ENCODE measurements around the gene CEP104.

The CEP104 gene

DNA sequence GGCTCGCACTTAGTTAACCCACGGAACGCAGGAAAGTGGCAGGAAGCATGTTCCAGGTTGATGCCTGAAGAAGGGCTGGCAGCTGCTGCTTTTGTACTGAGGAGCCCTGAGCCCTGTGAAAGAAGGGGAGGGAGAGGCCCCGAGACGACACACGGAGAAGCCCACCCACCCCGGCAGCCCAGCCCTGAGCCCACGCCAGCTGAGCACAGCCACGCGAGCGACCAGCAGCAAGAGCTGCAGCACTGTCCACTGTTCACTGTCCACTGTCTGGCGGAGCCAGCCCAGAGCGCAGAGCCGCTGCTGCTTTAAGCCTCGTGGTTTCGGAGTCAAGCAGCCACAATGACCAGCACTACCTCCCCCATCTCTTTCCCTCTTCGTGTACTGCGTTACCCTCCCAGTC lies 66.1 kb downstream of the CEP104 start:
- DNase-seq = no peak

DNA sequence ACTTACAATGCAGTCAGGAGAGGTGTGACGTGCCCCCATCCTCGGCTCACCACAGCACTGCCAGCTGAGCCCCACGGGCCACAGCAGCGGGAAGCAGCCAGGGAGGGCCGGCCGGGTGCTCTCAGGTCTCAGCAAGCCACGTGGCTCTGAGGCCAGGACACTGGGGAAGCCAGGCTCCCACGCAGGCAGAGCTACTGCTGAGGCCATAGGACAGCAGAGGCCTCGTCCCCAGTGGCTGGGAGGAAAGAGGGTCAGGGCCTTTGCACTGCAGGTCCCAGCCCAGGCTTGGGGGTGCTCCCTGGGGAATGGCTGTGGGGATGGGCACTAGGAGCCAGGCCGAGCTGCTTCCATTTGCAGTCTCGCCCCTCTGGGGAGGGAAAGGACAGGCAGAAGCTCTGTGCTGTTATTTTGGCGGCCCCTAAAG lies 66.5 kb downstream of the CEP104 start:
- DNase-seq = no peak

DNA sequence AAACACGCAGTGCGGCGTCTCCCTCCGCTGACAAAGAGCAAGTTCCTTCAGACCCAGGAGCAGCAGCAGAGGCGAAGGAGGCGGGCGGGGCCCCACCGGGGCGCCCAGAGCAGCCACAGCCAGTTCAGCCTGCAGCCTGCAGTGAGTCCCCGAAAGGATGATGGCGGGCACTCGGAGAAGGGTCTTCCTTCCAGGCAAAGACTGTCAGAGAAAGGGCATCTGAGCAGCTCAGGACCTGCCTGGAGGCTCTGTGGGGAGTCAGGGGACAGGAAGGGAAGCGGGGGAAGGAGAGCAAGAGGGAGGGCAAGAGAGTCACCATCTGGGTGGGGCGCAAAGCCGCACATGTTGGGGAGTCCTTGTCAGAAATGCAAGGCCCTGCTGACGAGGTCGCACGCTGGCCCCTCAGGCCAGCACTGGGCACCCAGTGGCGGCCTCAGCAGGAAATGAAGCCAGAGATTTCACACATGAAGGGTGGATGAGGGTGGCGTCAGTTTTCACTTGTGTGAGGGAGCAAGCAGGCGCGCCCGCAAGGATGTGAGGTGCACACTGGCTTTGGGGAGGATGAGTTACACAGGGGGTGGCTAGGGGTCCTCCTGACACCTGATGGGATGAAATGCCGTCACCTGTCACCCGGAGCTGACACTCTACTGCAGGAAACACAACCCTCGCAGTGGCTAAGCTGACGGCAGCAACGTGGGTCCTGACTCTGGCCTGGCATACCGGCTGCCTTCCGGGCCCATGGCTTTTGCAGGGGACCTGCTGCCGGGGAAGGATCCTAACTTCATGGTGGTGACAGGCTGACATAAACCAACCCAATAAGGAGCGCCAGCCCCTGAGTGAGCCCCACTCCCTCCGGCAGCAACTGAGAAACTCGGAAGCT lies 67.3 kb downstream of the CEP104 start:
- no peak for DNase-seq

DNA sequence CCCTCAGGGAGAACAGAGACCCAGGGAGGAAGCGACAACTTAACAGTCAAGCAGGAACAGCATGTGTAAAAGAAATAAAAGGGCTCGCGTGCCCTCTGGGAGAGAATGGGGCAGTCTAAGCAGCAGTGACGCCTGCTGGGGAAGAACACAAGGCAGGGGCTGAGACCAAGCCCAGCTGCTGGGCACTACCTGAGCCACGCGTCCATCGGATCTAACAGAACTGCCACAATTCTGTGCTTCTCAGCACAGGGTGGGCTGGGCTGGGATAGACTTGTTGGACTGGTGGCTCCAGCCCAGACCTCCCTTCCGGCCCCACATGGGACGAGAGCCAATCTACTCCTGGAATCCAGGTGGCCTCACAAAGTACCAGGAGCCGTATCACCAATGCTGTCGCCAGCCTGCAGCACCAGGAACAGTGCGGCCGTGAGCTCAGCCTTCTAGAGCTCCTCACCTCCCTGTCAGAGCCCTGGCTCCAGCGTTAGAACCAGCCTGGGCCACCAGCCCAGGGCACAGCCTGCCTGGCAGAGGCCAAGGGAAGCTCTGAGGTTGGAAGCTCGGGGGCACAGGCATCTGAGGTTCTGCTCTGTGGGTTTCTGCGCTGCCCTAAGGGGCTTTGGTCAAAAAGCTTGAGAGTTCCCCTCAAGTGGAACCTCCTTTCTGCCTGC lies 68.1 kb downstream of the CEP104 start:
- DNase-seq = no peak

DNA sequence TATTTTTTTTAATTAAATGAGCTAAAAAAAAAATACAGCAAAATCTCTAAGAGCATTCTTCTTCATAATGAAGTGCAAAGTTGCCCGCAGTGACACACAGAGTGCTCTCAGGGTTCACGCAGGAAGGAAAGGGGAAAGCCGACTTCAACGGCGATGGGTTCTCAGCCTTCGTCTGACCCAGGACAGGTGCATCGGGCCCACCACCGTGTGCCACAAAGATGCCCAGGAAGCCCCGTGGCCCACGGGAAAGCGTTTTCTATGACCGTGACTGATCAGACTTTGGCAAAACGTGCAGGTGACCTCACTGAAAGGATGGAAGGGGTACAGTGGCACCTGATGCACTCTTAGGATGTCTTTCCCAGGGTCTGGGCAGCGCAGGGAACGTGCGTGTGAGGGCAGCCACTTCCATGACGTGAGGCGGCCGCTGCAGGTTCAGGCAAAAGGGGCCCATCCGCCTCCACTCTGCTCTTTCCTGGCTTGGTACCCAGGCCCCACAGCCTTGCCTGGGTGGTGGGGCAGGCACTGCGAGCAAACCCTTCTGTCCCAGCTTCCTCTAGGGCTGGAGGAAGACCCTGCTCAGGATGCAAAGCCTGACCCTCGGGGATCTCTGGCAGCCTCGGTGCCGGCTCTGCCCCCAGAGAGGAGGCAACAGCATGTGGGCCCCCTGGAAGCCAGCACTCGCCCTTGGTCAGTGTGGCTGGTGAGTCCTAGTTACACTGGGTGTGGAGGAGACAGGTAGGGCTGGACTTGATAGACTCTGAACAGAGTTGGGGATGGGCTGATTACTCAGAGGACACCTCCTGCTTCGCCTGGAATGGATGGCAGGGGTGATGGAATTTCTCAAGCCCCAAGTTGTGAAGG lies 69.0 kb downstream of the CEP104 start:
- no peak for DNase-seq

DNA sequence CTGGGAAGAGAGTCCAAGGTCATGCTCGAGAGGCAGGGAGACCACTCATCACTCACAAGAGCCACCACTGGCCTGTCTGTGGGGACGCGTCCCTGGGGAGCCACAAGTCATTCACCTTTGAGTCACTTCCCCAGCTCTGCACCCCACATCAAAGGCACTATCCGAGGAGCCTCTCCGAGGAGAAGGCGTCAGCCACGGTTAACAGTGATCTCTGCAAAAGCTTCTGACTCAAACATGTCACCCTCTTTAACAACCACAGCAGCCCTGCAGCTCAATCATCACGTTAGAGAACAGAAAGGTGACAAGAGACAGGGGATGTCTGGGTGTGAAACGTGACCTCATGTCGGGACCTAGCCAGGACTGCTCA lies 69.7 kb downstream of the CEP104 start:
- DNase-seq = no peak

DNA sequence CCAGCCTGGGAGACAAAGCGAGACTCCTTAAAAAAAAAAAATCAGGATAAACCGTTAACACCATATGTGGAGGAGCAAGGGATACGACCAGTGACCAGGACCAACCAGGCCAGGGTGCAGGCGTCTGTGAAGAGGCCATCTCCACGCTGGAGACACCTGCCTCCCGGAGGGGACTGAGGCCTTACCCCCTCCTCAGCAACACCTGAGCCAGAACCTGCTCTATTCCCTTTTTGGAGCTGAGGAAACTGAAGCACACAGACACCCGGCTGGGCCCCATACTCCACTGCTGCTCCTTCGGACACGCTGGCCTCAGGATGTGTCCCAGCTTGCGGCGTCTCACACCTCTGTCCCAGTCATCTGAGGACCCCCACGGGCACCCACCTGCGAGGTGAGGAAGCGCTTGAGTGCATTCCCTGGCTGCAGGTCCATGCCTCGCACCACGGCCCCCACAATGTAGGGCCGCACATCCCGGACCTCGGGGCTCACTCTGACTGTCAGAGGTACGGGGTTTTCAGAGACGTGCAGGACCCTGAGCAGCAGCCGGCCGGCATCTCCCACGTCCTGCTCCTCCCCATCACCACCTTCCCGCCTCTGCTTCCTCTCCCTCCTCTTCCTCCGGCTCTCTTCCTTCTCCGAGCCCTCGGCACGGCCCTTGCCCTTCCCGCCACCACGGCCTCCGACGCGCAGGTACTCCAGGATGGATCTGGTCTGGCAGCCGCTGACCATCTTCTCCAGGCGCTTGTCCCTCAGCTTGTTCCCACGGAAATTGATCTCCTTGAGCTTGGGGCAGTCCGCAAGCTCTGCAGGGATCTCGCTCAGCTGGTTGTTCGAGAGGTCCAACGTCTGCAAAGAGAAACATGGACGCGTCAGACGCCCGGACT lies 70.3 kb downstream of the CEP104 start:
- DNase-seq = no peak

DNA sequence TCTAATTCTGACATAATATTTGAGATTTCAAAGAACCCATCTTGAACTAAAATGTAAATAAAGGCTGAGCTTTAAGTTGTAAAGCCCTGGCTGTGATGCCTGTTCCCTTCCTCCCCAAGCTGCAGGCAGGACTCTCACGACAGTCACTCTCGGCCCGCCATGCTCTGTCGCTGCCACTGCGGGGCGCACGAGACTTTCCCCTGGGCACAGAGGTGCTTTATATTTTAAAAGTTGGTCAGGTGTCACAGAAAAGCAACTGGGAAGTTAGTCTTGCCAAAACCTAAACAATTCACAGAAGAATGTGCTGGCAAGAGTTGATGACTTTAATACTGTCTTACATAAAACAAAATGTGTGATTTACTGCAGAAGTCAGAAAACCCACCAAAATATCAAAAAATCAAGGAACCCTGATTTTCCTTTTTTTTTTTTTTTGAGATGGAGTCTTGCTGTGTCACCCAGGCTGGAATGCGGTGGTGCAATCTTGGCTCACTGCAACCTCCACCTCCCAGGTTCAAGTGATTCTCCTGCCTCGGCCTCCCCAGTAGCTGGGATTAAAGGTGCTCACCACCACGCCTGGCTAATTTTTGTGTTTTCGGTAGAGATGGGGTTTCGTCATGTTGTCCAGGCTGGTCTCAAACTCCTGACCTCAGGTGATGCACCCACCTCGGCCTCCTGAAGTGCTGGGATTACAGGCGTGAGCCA lies 71.4 kb downstream of the CEP104 start:
- no peak for DNase-seq

DNA sequence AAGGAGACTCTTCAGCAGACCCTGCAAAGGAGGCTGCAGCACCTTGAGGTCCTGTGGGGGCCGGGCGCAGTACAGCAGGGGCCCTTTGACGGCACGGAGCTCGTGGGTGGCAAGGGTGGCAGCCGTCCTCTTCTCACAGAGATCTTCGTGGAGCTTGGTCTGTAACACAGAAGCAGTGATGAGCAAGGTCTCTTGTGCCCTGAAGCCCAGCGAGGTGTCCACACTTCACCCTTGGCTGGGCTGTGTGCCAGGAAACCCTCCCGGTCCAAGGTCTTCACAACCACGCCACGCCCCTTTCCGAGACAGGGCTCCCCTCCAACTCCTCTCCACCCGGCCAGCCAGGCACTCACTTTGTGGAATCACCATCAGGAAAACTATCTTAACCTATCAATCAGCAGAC lies 72.0 kb downstream of the CEP104 start:
- no peak for DNase-seq

DNA sequence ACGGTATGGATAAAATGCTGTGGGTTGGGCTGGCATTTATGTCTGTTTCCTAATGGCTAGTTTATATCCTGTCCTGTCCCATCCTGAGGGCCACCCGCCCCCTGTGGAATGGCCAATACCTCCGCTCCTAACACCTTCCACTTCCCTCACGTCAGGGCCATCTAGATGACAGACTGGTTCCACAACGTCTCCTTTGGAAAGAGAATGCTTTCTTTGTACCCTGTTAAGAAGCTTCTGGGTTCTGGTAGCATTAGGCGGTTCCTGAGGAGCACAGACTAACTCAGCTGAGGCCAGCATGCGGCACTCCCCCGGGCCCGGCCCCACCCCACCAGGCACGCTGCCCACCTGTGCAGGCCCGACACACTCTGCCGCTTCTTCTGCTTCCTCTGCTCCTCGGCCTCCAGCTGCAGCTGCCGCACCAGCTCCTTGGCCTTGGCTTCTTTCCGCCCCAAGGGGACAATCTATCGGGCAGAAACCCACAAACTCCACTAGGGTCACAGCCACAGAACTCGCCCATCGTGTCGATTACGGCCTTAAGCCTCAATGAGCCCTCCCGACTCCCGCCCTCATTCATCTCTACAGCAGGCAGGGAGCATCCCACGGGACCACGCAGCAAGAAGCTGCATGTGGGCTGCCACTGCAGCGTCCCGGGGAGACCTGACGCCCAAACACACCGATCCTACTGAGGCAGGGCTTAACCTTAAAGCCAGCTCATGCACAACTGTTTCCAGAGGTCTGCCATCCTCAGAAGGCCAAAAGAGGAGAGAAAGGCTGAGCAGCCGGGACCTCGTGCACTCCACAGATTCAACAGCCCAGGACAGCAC lies 73.1 kb downstream of the CEP104 start:
- no peak for DNase-seq

DNA sequence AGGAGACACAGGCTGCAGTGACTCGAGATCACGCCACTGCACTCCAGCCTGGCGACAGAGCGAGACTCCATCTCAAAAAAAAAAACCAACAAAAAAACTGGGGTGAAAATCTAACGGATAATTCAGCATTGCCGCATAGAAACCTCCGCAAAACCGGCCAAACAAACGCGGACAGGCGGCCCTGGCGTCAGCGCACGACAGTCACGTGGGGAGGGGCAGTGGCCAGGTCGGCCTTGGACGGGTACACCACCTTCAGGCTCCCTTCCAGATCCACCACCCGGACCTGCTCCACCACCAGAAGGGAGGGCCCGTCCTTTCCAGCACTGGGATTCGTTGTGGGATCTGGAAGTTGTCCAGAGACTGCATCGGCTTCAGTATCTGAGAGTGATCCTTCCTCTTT lies 76.1 kb downstream of the CEP104 start:
- DNase-seq = no peak

DNA sequence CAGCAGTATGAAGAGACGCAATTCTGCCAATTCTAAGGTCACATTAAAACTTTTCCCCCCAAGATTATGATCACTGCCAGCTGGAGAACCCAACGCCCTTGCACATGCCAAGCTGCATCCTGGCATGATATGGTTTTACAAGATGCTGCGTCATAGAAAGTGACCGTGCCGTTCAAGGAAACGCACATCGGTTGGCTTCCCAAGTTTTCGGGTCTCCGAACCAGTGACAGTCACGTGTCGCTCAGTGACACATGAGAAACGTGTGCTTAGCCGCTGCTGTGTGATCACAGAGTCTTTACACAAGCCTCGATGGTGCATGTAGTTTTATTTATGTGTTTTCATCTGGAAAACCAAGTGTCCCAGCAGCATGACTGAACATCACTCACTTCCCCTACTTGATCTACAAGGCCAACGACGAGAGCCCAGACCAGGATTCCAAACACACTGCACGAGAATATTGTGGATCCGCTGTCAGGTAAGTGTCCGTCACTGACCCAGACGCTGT lies 77.0 kb downstream of the CEP104 start:
- DNase-seq = no peak

DNA sequence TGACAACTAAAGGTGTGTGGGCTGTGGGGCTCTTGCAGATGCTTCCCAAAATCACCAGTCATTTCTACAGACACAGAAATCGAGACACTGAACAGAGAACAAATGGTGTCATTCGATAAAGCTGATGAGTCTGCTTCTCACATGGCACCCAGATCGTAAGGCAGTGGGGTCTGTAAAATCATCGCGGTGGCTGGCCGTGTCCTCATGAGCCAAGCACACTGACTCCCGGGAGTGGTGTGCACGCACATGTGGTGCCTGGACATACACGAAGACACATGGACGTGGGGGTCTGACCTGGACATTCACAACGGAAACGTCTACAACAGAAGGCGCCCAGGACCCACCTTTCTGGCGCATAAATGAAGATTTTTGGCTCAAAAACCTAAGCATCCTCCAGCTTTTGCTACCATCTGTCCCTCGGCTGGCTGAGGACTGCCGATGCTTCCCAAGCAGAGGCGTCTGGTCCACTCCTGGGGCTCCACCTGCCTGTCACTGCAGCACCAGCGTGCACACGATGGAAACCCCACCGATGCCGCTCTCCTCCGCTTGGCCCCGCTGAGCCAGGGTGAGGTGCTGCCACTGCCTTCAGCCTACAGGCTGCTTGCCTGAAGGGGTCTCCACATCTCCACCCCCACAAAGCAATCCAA lies 77.6 kb downstream of the CEP104 start:
- no peak for DNase-seq

DNA sequence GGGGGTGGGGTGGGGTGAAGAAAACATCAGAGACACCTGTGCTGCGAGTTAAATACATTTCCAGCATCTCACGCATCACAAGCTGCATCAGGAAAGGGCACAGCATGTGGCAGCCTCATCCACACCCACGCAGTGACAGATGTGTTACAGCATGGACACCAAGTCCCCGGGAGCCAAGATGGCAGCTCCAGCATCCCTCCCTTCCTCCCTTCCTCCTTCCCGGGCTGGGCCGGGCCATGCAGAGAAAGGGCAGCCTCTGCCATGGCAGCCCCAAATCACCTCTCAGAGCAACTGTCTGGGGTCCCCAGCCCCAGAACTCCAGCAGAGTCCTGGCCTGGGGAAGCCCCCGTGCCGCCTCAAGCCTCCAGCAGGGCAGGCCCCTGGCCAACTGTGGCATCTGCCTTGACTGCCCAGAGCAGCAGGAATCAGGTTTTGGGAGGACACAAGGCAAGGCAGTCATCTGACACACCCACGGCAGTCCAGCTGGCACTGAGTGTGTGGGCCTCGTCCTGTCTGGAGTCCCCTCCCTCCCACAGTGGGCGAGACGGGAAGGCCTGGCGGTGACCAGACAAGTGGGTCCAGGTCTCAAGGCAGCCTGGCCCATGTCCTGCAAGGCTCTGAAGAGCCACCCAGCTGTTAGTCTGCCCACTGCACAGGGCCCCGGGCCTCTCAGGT lies 78.3 kb downstream of the CEP104 start:
- DNase-seq = no peak

DNA sequence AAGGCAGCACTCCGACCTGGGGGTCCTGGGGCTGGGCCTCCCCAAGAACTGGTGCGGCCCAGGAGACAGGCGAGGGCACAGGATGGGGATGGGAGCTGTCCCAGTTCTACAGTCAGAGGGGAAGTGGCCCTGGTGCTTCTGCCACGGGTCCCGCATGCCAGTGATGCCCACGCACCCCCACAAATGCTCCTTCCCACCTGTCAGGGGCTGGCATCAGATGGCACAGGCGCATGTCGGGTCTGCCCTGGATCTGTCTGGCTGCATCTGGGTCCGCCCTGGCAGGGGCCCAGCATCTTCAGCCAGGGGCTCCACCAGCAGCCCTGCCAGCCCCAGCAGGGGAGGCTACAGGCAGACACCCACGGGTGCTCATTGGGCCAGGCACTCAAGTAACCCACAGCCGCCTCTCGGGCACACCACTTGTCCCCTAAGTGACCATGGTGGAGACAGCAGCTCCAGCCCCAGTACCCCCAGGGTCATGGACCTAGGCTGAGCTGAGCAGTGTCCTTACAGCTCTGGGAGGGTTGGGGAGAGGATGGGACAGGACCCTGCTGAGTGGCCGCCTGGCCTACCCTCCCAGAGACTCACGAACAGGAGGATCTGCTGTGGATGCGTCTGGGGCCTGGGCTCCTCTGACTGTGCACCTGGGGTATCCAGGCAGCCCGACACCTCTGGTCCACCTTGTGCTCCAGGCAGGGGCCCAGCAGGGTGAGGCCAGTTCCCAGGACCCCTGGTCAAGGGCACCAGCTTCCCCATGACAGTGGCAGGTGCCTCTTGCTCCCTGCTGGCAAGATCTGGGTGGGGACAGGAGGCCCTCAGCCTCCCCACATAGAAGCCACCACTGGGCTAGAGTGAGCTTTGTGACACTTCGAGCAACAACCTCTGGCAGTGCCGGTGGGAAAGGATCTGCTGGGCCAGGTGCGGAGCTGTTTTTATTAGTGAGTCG lies 79.1 kb downstream of the CEP104 start:
- DNase-seq = no peak

DNA sequence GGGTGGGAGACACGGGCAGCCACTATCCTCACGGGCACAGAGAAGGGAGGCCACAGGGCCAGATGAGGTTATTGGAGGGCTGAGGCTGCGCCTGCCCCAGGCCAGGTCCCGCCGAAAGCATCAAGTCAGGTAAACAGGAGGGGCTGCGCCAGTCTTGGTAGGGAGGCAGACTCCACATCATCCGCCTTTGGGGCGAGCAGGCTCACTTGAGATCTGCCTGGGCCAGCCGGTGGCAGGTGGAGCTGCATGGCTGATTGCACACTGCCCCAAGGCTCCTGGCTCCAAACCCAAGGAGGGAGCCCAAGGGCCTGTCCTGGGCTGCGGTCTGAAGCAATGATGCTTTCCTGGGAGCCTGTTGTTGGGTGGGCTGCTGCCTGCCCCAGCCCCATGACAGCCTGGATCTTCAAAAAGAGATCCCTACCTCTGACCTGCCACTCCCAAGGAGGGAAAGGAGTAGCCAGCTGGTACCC lies 79.9 kb downstream of the CEP104 start:
- DNase-seq = no peak

DNA sequence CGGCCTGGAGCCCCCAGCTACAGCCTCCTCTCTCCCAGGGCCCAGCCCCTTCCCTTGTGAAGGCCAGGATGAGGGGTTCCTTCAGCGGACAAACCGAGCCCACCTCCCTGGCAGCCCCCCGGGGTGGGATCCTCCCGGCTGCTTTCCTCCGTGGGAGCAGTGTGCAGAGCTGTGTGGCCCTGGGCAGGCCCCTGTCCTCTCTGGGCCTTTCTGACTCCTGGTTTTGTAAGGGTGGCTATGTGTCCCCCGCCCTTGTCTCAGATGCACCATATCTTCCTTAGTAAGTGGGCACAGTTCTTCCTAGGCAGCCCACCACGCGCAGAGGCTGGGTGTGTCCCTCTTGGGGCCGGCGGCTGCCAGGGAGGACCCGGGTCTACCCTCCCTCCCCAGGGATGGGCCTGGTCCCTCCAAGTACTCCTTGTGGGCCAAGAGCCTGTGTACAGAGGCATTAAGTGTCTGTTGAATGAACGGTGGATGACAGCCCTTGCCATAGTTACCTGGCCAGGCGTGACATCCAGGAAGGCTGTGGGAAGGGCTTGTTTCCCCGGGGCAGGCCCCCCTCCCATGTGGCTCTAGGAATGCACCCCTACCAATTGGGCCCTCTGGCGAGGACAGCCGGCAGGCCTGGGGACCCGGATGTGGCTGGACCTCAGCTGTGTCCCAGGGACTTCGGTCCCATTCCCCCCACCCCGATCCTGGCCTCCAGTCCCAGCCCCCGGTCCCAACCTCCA lies 80.6 kb downstream of the CEP104 start:
- DNase-seq = no peak

All from NCI-H226 (cell line).